GM12878 (cell line): ENCODE measurements around the gene CDK11A. TPM values are rescaled to one million over a fixed set of nuclear protein-coding genes. Genes with fewer than 3 reads are reported as not detected.
"Not testable (repeated sequence)": the region's sequence is repeated elsewhere in the genome, so short reads cannot be mapped to it uniquely, and the experiment has no call there.

Experiments used
- ATAC-seq: fragments of 200-7000 bp; cut with Tn5 transposase; 3 replicates; pipeline ENCODE4 v1.9.1; 2020; ENCODE audit warnings: mild to moderate bottlenecking, moderate library complexity
- BruUV-seq: library from RNA; stranded (reverse); fragments of 400-500 nt; replicated peaks from 2 replicates; lab custom pipeline; 2021; lab: Mats Ljungman, UMichigan
- CTCF ChIA-PET: fragments of 300-600 bp; sonication (Branson Sonifier 250); formaldehyde crosslinking; extraction: SDS; loops from one replicate; lab custom pipeline; 2021; ENCODE audit warnings: inconsistent platforms; lab: Yijun Ruan, JAX
- POLR2A ChIA-PET: fragments of 350-600 bp; formaldehyde crosslinking; extraction: SDS; loops from one replicate; lab custom pipeline; 2021; ENCODE audit warnings: inconsistent platforms; lab: Charles Lee
- RAD21 ChIA-PET: fragments of 300-600 bp; sonication (Branson Sonifier 250); formaldehyde crosslinking; loops from one replicate; lab custom pipeline; 2023; ENCODE audit warnings: antibody characterized with exemption; ENCODE audit not compliant: unreplicated experiment; lab: Charles Lee
- SMC1A ChIA-PET: fragments of 300-600 bp; sonication (Branson Sonifier 250); formaldehyde crosslinking; loops from one replicate; lab custom pipeline; 2023; ENCODE audit not compliant: unreplicated experiment, uncharacterized antibody; lab: Charles Lee
- DNase-seq: peaks from one replicate; pipeline ENCODE4 v3.0.0-alpha.2; 2011; ENCODE audit warnings: low read depth, low spot score
- FAIRE-seq: peaks from 3 replicates; lab custom pipeline; 2011; peaks lifted over from hg19 to GRCh38; lab: Jason Lieb, UNC
- H2AFZ ChIP-seq: 2 replicates; pipeline ENCODE4 v1.6.0; 2011; ENCODE audit warnings: low read depth, low read length, control low read depth; ENCODE audit not compliant: control insufficient read depth
- H3K27ac ChIP-seq: 2 replicates; pipeline ENCODE4 v1.5.1; 2011; ENCODE audit warnings: control low read depth; ENCODE audit not compliant: control insufficient read depth, insufficient read depth
- H3K27me3 ChIP-seq, 2 experiments: replicated peaks in 1 of 2; 2 replicates each; pipeline versions ENCODE4 v1.6.0 to v1.6.1; 2011; ENCODE audit warnings: low read length in 1 of 2; ENCODE audit not compliant: control insufficient read depth in 2 of 2, insufficient read depth in 2 of 2
- H3K36me3 ChIP-seq, 2 experiments: 2 replicates each; pipeline ENCODE4 v1.5.1; 2011; ENCODE audit warnings: low read length in 1 of 2; ENCODE audit not compliant: control insufficient read depth in 2 of 2, insufficient read depth in 2 of 2
- H3K4me1 ChIP-seq: 2 replicates; pipeline ENCODE4 v1.6.1; 2011; ENCODE audit warnings: mild to moderate bottlenecking, low read length, moderate library complexity, mixed read lengths; ENCODE audit not compliant: control insufficient read depth, insufficient read depth
- H3K4me2 ChIP-seq: 2 replicates; pipeline ENCODE4 v1.6.0; 2011; ENCODE audit warnings: control low read depth; ENCODE audit not compliant: control insufficient read depth, insufficient read depth
- H3K4me3 ChIP-seq: fragments of 200-600 bp; sonication (generic); 2 replicates; pipeline ENCODE4 v1.5.1; 2016
- H3K79me2 ChIP-seq: 2 replicates; pipeline ENCODE4 v1.6.0; 2011; ENCODE audit warnings: low read length; ENCODE audit not compliant: control insufficient read depth, insufficient read depth
- H3K9ac ChIP-seq: 2 replicates; pipeline ENCODE4 v1.8.0; 2011; ENCODE audit warnings: low read length, control low read depth, mixed read lengths; ENCODE audit not compliant: control insufficient read depth, insufficient read depth
- H3K9me3 ChIP-seq: replicated peaks from 3 replicates; pipeline ENCODE4 v1.5.1; 2011; ENCODE audit warnings: mild to moderate bottlenecking, low read length; ENCODE audit not compliant: control insufficient read depth, insufficient read depth
- H4K20me1 ChIP-seq: 2 replicates; pipeline ENCODE4 v1.6.0; 2011; ENCODE audit not compliant: control insufficient read depth, insufficient read depth
- ASH2L ChIP-seq: fragments of 300-600, 200-600 bp; sonication (generic); IDR thresholded peaks from 2 replicates; pipeline ENCODE4 v1.6.1; 2017; ENCODE audit warnings: low read depth, mild to moderate bottlenecking, borderline replicate concordance
- CBX3 ChIP-seq: fragments of 200-600 bp; sonication (generic); IDR thresholded peaks from 2 replicates; pipeline ENCODE4 v1.6.1; 2016; ENCODE audit warnings: low read depth, borderline replicate concordance
- ETV6 ChIP-seq, 2 experiments: fragments of 450-650 bp in 1 of 2; IDR thresholded peaks in 1 of 2; conservative IDR thresholded peaks in 1 of 2; 2 replicates each; pipeline ENCODE4 v1.6.1; 2014; ENCODE audit warnings: antibody characterized with exemption in 1 of 2, borderline replicate concordance in 1 of 2, low read depth in 1 of 2, mild to moderate bottlenecking in 1 of 2, moderate library complexity in 1 of 2
- SMAD1 ChIP-seq: fragments of 450-650 bp; IDR thresholded peaks from 2 replicates; pipeline ENCODE4 v1.6.1; 2018; ENCODE audit warnings: mild to moderate bottlenecking, low read depth; ENCODE audit not compliant: partially characterized antibody
- WGBS: methylation state at CpG from one replicate; pipeline ENCODE4 v1.1.6; 2016; ENCODE audit warnings: low lambda C conversion rate; ENCODE audit not compliant: insufficient replicate concordance, insufficient coverage; ENCODE audit errors: missing lambda C conversion rate; 5-methylcytosine and 5-hydroxymethylcytosine counted together
- in situ Hi-C: fragments of 300-500 bp; cut with MboI; formaldehyde crosslinking; loops from 9 replicates; pipeline ENCODE4 v1.14.3; 2018; ENCODE audit warnings: mixed read lengths
- intact Hi-C: fragments of 100-400 bp; cut with micrococcal nuclease; formaldehyde crosslinking; loops from one replicate; pipeline ENCODE4 v1.14.2; 2022; ENCODE audit not compliant: unreplicated experiment
- polyA plus RNA-seq, 11 experiments: library from polyadenylated mRNA; depleted of rRNA in 4 of 11; unstranded in 6 of 11; stranded (reverse) in 5 of 11; fragments of >200 nt; fragmentation: Nextera tagmentation in 4 of 11; fragmentation: Illumina TruSeq in 1 of 11; extraction: Ambion mirVana in 4 of 11; extraction: Trizol in 1 of 11; gene quantifications; 1 replicate in 1 of 11; 2 replicates in 10 of 11; pipeline versions ENCODE4 v1.2.1 to v1.2.3, GENCODE V29; 2011 to 2016; ENCODE audit warnings: inconsistent platforms in 2 of 11, missing spikeins in 2 of 11, low read depth in 1 of 11
- total RNA-seq, 4 experiments: library from RNA; depleted of rRNA in 3 of 4; stranded (reverse); fragments of >200 nt in 3 of 4; fragmentation: Illumina TruSeq in 1 of 4; extraction: Trizol in 1 of 4; gene quantifications; 2 replicates each; pipeline versions ENCODE4 v1.2.1 to v1.2.3, GENCODE V29; 2013 to 2021
- TF ChIP-seq, protein P1 (sequence below): fragments of 450-650 bp; IDR thresholded peaks from 2 replicates; pipeline ENCODE4 v1.6.1; 2018; ENCODE audit warnings: borderline replicate concordance, mild to moderate bottlenecking; ENCODE audit not compliant: partially characterized antibody

Gene CDK11A
- total and polyA plus RNA-seq, 10 of the 15 experiments (the other 5 are each of a cell fraction or from before 2014, with no cell fraction given), result 5.1 to 46.0 (median 25.9) TPM

DNA sequence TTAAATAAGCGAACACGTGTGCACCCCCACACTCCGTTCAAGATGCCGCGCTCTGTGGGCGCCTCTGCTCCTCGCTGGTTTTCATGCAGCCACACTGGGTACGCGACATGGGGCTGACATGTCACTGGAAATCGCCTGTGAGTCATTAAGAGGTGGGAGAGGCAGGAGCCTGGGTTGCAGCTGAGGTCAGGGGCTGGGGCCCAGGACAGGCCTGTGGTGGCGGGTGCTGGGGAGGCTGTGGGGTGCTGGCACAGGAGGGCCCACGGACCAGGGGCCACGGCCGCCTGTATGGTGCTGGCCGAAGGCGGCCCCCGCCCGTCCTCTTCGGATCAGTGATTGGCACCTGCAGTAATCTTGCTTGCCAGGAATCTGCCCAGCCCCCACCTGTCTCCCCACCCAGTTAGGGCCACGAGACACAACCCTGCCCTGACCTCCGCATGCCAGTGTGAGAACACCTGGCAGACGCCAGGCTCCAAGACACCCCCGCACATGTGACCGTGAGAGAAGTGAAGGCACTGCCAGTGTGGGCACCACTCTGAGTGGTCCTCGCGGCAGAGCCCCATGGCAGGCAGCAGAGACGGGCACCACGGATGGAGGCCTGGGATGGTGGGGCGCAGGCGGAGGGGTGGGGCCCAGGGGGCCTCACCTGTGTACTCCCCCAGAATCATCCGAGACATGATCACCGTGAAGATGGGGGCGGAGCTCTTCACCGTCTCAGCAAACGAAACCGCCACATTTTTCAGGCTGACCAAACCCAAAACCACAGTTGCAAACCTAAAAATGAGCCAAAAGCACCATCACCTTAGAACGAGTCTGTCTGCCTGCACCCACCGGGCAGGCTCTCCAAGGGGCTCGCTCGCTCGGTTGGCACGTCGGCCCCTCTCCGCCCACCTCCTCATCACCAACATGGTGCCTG is 13.8 kb upstream of the CDK11A start:
- H3K9ac ChIP-seq, CTCF ChIA-PET, DNase-seq, H3K4me1 ChIP-seq, SMC1A ChIA-PET, BruUV-seq, H3K36me3 ChIP-seq, in situ Hi-C loops, H4K20me1 ChIP-seq, H3K9me3 ChIP-seq, RAD21 ChIA-PET, H3K4me2 ChIP-seq, H3K27ac ChIP-seq, POLR2A ChIA-PET, H3K79me2 ChIP-seq, H3K27me3 ChIP-seq, H2AFZ ChIP-seq, H3K4me3 ChIP-seq, intact Hi-C loops: not testable (repeated sequence)
- FAIRE-seq (peak; percentile 96), ATAC-seq (peak; percentile 81)
- WGBS, result 85% methylated on average over 21 of the region's 44 CpGs

DNA sequence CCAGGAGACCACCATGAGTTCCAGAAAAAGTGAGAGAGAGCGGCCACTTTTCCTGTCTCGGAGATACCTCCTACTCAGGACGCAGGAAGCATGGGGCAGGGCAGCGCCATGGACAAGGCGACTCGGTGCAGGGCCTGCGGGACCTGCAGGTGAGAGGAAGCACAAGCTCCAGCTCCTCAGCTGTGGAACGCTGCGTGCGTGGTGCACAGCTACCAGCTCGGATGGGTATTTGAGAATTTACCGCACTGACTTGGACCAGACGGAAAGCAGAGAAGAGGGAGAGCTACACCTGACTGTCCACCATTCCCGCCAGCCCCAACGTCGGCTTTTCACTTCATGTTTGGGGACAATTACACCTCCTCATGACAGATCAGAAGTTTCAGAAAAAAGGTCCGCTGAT is 8.2 kb upstream of the CDK11A start:
- ChIA-PET POLR2A (interaction anchor here (0.6 kb wide), 1 partner anchor 88 kb away, joined by 4 read pairs; no protein-coding TSS in a partner anchor), CTCF (no interaction called here)
- no peak overlapping the region for H2AFZ ChIP-seq
- H3K4me2 ChIP-seq, result no peak overlapping the region
- no TSS peak for BruUV-seq
- TF ChIP-seq ETV6 (conservative IDR thresholded peaks at IDR 0.05 in 1 of 2, IDR thresholded peaks at IDR 0.05 in 1 of 2; ENCODE audit: borderline replicate concordance in 1 of 2, low read depth in 1 of 2), result no peak
- no peak for TF ChIP-seq CBX3
- TF ChIP-seq ASH2L, result no peak
- TF ChIP-seq, protein P1, sequence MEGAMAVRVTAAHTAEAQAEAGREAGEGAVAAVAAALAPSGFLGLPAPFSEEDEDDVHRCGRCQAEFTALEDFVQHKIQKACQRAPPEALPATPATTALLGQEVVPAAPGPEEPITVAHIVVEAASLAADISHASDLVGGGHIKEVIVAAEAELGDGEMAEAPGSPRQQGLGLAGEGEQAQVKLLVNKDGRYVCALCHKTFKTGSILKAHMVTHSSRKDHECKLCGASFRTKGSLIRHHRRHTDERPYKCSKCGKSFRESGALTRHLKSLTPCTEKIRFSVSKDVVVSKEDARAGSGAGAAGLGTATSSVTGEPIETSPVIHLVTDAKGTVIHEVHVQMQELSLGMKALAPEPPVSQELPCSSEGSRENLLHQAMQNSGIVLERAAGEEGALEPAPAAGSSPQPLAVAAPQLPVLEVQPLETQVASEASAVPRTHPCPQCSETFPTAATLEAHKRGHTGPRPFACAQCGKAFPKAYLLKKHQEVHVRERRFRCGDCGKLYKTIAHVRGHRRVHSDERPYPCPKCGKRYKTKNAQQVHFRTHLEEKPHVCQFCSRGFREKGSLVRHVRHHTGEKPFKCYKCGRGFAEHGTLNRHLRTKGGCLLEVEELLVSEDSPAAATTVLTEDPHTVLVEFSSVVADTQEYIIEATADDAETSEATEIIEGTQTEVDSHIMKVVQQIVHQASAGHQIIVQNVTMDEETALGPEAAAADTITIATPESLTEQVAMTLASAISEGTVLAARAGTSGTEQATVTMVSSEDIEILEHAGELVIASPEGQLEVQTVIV, result no peak
- TF ChIP-seq SMAD1, result no peak
- TF ChIP-seq, all 136 proteins: peak for 0
- Histone ChIP-seq H3K27ac (no peak overlapping the region), H3K79me2 (no peaks in the 10 kb centered on the region), H4K20me1 (no peaks in the 10 kb centered on the region), H3K36me3 (peaks cover 0 to 1% of the 10 kb centered on the region in 2 experiments; a peak in 1 of 4 replicates), H3K27me3 (no peaks in the 10 kb centered on the region), H3K4me3 (no peak overlapping the region), H3K9ac (no peak overlapping the region), H3K9me3 (no peaks in the 10 kb centered on the region), H3K4me1 (no peaks in the 10 kb centered on the region)
- ATAC-seq (no peak), FAIRE-seq (no peak), DNase-seq (no peak)
- ChIA-PET SMC1A (interaction anchor here (0.6 kb wide), 2 partner anchors 10 to 78 kb away, joined by 3 read pairs; no protein-coding TSS in a partner anchor), RAD21 (no interaction called here)
- WGBS, result over 99% methylated on average over 17 of the region's 17 CpGs
- in situ Hi-C loops, result no loop called here
- intact Hi-C loops, result no loop called here
